T47D (cell line): Measurements from ENCODE around the gene IGF2BP2.
A peak's percentile ranks its signal among the peaks of the same experiment; 100 is the strongest.
"Not testable (repeated sequence)": the region's sequence is repeated elsewhere in the genome, so short reads cannot be mapped to it uniquely, and the experiment has no call there.

ENCODE experiments used
- DNase-seq, 2 experiments: peaks; one replicate each; pipeline versions ENCODE4 v3.0.0 to v3.0.0-alpha.2; 2011 to 2012; ENCODE audit warnings: low read depth in 1 of 2, low spot score in 1 of 2
- JUND ChIP-seq: IDR thresholded peaks from 2 replicates; pipeline ENCODE4 v1.6.1; 2012; ENCODE audit warnings: low read depth
- in situ Hi-C: cut with HindIII; loops from 2 replicates; pipeline ENCODE4 v1.10.0; 2016; ENCODE audit warnings: low sequenced_read_pairs, low pct_unique_long_range_greater_than_20kb

Gene IGF2BP2

DNA sequence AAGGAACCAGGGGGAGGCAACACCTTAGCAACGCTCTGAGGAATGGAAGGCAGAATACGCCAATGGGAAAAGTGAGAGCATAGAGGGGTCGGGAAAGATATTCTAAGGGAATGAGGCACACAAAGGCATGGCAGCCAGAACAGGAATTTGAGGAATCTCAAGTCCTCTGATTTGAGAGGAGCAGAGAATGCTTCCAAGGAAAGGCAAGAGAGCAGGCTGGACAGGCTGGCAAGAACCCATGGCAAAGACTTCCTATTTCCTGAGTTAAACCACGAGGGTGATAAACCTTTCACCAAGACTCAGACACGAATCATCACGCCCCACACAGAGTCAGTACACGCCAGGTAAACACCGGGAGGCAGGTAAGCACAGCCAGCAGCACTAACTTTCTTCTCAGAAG is 109.8 kb downstream of the IGF2BP2 start:
- DNase-seq, result peak in 1 of 2 experiments; percentile 18
- in situ Hi-C loops, result no loop called here
- no peak for TF ChIP-seq JUND

DNA sequence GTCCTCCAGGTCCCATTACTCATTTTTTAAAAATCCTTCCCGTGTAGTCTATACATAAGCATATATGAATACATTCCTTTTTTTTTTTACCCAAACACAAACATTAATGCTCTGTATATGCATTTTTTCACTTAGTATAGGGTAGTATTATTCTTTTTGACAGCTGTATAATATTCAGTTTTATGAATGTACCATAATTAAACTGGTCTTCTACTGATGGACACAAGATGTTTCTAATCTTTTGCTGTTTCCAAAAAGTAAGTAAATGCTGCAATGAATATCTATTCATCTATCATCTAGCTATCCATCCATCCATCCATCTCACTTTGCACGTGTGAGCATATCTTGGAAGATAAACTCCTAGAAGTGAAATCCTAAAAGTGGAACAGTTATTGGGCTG is 110.8 kb downstream of the IGF2BP2 start:
- no peak for DNase-seq
- TF ChIP-seq JUND, result no peak
- in situ Hi-C loops, result no loop called here

DNA sequence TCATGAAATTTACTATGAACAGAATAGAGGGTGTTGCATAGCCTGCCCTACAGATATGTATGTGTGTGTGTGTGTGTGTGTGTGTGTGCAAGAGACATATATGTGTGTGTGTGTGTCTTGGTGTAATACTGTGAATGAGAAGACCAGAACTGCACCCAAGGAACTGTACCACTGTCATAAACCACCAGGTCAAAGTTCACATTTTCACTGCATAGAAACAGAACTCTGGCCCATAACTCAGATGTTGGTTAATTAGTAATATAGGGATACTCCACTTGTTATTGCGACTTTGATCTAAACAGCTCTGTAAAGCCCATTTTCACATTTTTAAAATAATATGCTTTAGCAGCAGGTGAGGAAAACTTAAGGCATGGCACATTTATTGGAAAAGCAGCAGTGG is 111.8 kb downstream of the IGF2BP2 start:
- in situ Hi-C loops, result no loop called here
- DNase-seq, result no peak
- TF ChIP-seq JUND, result no peak

DNA sequence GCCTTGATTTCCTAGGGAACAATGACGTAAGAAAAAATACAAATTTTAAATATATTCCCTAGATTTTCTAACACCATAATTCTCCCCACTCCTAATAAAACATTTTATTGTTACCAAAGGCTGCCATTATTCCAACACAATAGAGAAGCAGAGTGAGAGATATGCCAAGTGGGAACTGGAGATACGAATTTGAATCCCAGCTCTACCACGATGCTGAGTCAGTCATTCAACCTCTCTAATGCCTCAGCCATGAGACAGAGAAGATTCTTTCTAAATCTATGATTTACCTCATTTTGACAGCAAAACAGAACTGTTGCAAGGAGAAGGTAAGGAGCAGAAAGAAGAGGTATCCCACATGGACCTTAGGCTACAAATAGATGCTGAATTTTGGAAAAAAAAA is 112.5 kb downstream of the IGF2BP2 start:
- no peak for TF ChIP-seq JUND
- in situ Hi-C loops, result no loop called here
- no peak for DNase-seq

DNA sequence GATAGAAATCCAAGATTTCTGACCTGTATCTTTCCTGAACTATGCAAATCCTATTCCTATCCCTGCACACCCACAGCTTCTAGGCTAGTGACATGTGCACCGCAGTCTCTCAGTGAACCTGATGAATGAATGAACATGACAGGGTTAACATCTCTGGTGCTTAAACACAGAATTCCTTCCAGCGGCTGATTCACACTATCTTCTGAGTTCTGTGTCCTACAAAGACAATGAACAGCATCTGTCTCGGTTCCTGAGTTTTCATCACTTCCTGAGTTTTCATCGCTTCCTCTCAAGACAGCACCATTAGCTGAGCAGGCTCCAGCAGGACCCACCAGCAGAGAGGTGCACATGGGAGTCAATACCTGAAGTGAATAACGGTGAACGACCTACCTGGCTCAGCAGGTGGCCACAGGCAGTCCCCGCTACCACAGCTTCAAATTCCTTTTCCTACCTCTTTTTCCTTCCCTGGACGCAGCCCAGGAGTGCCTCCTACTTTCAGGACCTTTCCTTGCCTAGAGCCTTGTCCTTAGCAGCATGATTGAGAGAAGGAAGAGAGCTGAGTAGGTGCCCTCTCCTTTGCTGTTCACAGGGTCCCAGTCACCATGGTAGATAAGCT is 113.5 kb downstream of the IGF2BP2 start:
- in situ Hi-C loops, result no loop called here
- DNase-seq, result no peak
- no peak for TF ChIP-seq JUND

DNA sequence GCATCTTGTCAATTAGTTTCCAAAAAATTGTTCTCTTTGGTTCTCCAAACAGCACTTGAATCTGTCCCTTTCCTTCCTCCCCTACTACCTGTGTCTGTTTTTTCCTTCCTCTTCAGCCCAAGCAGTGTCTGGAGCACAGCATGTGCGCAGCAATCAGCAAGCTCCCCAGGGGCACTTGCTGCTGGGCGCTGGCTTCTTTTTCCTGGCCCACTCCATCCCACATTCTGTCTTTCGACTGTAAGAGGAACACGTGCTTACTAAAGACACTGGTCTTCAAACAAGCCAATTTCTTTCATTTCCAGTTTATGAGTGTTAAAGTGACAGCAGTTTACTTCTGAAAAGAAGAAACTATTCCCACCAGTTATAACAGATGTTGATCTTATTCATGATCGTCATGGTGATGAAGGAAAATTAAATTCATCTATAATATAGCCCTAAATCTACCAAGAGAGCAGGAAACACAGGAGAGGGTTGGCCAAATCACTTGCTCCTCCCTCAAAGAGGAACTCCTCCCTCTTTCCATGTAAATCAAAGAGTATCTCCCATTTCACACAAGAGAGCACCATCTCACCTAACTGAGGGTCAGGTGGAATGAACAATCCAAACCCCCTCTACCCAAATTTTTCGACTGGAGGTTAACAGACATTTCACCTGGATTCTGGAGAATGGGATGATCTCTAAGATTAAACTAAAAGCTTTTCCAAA is 115.4 kb downstream of the IGF2BP2 start:
- no peak for DNase-seq
- in situ Hi-C loops, result no loop called here
- TF ChIP-seq JUND, result no peak

DNA sequence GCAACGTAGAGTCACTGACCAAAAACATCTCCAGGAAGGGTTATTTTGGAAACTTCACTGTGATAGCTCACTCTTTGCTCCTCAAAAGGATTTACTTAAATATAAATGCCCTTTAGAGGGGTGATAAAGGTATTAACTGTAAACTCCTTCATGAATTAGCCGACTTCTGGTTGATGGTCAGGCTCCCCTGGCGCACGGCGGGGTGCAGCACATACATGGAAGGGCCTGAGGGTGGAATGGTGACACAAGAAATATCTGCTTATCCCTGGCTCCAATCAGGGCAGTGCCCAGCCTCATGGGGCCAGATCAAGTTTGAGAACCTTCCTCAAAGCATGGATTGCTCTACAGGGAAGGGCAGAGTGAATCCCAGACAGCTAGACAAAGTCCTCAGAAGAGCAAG is 116.5 kb downstream of the IGF2BP2 start:
- no peak for TF ChIP-seq JUND
- DNase-seq, result no peak
- in situ Hi-C loops, result no loop called here

DNA sequence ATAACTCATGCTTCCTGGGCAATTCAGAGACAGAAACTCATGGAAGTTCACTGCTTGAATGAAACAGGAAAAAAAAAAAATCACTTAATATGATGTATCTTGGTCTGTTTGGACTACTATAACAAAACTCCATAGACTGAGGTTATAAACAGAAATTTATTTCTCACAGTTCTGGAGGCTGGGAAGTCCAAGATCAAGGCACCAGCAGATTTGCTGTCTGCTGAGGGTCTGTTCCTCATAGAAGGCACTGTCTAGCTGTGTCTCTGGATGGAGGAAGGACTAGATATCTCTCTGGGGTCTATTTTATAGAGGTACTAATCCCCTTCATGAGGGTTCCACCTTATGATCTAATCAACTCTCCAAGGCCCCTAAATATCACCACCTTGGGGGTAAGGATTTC is 119.3 kb downstream of the IGF2BP2 start:
- DNase-seq, result no peak
- in situ Hi-C loops, result no loop called here
- no peak for TF ChIP-seq JUND

DNA sequence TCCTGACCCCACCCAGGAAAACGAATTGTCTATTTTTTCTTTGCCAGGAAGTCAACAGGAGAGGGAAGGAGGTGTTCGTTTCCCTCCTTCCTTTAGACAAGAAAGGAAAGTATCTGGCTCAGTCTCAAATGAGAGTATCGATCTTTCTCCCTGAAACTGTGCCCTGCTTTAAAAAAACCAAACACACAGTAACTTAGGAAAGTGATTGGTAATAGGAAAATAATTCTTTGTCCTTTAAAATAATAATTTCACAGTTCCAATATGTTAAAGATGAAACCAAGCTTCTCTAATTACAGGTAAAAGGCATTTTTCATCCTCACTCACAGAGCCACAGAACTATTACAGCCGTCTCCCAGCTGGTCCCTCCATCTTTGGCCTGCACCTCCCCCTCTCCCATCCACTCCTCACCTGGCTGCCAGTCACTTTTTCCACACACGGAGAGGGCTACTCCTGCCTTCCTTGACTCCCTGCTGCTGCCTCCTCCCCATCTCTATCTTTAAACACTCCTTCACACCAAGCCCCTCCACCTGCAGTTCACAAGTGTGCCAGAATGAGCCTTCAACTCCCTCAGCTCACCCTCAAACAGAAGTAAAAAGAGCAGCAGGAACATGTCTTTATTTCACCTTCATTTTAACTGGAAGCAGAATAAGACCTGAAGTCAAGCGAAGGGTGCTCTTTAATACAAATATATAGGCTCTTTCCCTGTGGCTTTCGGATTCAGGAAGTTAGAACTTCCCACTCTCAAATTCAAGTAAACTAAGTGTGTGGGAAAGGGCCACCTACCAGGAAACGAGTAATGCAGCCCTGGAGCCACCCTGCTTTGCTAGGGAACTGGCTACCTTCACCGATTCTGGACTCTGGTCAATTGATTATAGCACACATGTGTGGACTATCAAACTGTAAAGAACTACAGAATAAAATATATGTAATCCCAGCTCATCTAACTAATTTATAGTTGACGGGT is 122.3 kb downstream of the IGF2BP2 start:
- in situ Hi-C loops, result no loop called here
- no peak for TF ChIP-seq JUND
- no peak for DNase-seq

DNA sequence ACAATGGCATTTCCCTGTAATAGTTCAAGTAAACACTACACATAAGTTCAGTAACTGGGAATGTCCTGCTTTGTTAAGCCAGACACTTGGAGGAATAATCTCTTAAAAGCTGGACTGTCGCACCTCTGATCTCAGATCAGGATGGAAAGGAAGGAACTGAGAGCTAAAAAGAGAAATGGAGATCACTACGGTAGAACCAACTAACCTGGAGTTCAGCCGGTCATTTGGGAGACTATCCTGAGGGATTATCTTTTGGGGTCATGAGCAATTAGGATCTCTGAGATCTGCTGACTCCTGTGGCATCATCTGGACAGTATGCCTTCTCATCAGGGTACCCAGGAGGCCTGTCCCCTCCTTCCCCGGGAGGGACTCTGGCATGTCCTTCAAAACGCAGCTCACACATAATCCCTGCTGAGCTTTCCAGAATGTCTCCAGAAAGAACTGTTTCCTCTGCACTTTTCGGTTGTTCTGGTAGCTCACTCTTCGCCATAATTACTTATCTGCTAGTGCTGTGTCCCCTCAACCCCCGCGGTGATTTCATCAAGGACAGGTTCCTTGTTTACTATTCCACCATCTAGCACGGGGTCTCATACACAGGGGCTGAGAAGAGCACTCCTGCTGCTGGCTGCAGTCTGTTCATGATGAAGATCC is 123.1 kb downstream of the IGF2BP2 start:
- in situ Hi-C loops, result no loop called here
- DNase-seq, result no peak
- no peak for TF ChIP-seq JUND

DNA sequence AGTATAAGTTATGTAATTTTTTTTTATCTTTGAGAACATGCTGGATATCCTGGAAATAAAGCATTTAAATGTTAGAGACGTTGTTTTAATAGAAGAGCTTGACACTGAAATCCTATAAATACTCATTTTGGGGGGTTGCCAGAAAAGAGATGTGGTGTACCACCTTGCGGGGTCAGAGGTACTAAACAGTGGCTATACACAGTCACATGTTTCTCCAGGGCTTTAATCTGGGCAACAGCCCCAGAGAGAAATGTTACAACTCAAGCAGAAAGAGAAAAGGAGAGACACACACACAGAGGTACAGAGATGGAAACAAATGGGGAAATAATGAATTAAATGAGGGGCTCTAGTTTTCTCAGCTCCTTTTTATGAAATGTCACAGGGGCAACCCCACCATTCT is 124.9 kb downstream of the IGF2BP2 start:
- no peak for TF ChIP-seq JUND
- in situ Hi-C loops, result no loop called here
- no peak for DNase-seq

DNA sequence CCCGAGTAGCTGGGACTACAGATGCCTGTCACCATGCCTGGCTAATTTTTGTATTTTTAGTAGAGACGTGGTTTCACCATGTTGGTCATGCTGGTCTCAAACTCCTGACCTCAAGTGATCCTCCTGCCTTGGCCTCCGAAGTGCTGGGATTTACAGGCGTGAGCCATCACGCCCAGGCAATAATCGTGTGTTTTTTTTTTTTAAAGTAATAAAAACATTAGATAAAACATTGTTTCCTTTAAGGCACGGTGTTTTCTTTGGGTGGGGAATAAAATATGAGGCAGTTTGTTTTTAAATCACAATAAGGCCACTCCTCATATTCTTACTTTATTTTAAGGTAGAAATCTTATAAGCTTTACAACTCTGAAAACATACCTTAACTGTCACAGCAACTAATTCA is 127.6 kb downstream of the IGF2BP2 start:
- in situ Hi-C loops, result not testable (repeated sequence)

DNA sequence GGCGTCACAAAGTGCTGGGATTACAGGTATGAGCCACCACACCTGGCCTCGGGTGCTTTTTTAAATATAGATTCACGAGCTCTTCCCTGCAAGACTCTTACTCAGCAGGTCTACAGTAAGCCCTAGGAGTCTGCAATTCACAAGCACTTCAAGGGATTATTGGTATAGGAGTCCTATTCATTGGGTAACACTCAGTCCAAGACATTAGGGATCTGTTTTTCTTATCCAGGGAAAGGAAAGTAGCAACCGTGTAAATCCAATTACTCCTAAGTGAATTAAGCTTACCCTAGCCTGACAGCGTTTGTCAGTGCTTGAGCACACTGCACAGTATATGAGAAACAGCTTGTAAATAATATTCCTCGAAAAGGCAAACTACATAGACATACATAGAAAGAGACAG is 128.8 kb downstream of the IGF2BP2 start:
- in situ Hi-C loops, result no loop called here
- no peak for DNase-seq
- no peak for TF ChIP-seq JUND

More for the DNA sequence above, 127.6 kb downstream of the IGF2BP2 start:
- DNase-seq, result not testable (repeated sequence)
